ENCODE measurements around the gene C1QTNF7.
A peak's percentile ranks its signal among the peaks of the same experiment; 100 is the strongest.

Gene C1QTNF7

DNA sequence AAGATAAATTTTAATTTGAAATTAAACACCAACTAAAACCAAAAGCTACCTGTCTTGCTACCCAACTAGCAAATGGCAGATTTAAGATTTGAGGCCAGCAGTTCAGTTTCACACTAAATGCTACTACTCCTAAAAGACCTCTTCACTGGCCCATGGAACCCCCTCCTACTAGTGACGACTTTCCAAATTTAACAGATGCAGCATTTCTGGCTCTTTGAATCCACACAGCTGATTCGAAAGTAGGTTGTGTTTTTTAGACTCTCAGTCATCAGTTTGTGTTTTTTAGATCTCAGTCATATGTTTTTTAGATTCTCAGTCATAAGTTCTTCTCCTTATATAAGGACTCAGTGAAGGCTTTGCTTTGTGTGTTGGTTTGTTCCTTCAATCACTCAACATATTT, 30.8 kb downstream of the C1QTNF7 start:
- no peak for DNase-seq

DNA sequence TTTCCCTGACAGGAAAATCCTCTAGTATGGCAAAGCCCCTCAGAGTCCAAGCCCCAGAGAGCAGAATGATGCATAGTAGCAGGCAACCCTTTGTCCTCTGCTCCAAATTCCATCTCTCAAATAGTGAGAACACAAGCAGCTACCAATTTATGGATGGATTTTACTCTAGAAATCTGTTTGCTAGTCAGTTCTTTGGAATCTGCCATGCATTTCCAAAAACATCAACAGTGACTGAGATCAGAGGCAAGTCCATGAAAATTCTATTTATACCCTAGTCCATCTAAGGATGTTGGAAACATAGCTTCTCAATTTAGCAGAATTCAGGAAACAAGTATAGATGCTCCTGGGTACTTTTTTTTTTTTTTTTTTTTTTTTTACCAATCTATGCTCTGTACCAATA, 31.9 kb downstream of the C1QTNF7 start:
- DNase-seq, result peak; percentile 14

DNA sequence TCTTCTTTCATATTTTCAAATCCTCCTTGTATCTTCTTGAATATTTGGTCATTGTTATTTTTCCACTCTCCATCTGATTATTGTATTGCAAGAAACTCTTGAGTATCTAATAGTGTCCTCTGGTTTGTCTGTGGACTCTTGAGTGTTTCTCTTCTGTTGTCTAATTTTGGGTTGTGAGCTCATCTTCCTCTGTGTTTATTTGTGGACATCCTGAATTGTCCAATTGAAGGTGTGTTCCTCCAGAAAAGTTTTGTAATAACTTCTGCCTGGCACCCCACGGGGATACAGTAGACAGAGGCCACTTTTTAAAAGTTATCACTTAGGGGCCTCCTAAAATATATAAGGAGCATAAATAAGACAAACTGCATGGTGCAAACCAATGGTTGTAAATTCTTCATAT, 38.8 kb downstream of the C1QTNF7 start:
- no peak for DNase-seq

DNA sequence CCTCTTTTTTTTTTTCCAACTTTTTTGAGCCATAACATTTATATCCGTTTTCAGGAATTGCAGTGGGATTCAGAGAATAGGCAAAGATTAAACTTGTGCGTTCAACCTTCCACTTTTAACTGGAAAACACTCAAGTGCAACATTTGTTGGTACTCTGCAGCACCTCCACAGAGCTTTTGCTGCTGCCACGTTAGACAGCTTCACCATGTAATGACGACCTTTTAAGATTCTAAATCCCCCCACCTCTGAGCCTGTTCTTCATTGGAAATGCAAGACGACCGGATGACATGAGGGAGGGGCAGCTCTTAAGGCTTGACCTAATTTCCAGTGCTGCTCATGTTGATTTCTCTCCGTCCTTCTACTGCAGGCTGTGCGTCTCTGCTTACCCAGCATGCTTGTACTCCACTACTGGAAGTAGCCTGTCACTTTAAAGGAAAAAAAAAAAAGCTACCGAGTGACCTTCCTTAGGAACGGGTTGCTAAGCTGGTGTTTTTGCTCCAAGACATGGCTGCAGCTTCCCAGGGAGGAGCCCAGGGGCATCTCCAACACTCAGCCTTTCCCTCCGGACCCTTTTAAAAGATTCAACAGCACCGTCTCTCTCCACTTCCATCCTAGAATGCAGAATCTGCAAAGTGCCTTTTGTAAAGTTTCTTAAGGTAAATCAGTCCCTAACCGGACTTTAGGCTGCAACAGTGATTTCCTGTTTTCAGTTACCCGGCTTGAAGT, 41.7 kb downstream of the C1QTNF7 start, which contains the start of gene CC2D2A:
CC2D2A (plus strand) TSS at position 481 of the 726 bp plus-strand sequence. CDS start 6,051 bp downstream, outside the sequence.
- peak; percentile 29 for DNase-seq

DNA sequence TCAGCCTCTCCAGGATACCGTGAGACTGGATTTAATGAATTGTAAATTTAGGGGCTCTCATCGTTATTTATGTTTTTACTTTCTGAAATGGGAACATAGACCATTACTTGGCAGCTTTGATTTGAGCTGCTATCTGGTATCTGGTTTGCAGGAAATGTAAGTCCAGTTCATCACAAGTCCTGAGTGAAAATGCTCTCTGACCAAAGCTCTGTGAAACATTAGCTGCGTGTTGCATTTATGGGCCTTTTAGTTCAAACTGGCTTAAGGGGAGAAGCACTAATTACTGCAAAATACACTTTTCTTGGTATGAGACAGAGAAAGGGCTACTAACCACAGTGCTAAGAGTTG, 42.3 kb downstream of the C1QTNF7 start:
- DNase-seq, result no peak

DNA sequence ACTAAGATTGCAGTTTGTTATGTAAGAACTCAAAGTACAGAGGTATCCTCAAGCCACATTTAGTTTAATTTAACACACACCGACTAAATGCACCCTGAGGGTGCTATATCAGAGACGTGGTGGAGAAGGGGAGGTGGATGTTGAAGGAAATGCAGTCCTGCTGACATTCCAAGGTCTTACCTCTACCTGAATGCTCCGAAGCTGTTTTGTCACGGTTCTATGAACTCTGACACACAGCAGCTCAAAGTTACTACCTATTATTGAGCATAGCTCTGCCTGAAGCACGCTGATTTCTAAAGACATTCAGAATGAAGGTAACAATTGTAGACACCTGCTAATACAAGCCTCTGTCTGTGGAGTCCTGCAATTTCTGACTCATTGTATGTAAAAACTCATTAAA, 48.6 kb downstream of the C1QTNF7 start:
- no peak for DNase-seq

DNA sequence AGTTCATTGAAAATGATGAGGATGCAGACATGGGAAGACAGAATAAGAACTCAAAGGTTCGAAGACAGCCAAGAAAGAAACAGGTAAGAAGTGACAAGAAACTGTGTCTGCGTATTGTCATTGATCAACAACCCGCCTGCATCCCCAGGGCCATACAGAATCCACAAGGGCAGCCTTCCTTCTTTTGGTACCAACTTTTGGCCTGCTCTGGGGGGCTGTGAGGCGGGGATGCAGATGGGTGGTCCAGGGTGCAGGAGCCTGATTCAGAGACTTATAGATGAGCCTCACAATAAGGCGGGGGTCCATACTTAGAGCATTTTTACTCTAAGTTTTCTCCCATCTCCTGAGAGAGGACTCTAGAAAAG, 50.9 kb downstream of the C1QTNF7 start:
- DNase-seq, result no peak

DNA sequence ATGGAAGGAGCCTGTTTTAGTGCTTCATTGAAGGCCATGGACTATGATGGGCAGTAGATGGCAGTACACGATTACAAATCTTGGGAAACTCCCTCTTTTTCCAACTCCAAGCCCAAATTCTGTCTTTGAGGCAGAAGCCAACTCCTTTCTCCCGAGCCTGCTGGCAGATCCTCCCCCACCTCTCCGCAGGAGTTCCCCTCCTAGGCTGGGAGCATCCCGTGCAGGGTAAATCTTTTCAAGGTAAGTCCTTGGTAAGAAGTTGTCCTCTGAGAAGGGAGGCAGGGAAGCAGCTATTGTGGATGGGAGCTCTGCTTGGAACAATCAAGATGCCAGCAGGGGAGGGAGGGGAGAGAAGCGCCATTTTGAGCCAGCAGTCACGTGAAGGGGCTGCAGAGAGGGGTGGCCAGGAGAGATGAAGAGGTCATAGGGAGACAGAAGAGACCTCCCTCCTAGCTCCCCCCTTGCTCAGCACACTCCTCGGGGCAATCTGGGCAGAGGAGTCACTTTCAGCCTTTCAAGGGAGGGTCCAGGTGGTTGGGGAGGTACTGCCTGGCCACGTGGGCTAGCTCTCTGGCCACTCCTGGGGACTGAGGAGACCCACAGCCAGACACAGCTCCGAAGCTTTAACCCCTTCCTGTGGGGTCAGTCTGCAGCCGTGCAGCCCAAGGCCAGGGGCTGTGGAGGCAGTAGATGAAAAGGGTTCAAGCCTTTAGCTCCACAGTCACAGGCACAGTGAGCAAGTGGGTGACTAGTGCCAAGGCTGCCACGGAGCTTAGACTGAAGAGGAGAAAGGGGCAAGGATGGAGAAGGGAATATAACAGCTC, 51.5 kb downstream of the C1QTNF7 start:
- peak; percentile 89 for DNase-seq

DNA sequence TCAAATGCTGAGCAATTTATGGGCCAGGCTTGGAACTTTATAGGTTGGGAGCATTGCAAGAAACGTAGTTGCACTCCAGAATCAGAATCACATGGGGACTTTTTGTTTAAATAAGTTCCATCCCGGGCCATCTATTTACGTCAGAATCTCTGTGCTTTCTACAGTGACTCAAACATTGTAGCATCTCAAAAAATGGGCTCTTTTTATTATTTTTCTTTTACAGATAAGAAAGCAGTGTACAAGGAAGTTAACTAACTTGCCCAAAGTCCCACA, 52.0 kb downstream of the C1QTNF7 start:
- peak; percentile 48 for DNase-seq

DNA sequence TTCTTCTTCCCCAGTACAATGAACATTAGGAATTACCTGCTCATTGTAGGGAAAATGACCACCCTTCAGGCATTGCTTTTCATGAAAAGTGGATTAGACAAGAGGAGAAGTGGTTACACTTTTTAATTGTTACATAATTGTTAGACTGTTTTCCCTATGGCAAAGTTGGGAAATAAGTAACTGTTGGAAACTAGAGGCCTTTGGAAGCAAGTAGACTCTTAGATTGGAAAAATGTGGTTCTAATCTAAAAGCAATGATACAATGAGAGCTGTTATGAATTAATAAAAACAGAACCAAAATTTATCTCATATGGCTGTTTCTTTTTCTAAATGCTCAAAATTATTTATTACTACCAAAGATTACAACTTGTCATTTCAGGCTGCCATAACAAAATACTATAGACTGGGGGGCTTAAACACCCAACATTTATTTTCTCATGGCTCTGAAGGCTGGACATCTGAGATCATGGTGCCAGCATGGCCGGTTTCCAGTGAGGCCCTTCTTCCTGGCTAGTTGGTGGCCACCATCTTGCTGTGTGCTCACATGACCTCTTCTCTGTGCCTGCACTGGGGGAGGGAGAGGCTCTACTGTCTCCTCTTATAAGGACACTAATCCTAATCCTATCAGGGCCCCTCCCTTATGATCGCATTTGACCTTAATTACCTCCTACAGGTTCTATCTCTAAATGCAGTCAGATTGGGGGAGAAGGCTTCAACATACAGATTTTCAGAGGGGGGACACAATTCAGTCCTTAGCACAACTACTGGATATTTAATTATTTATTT, 54.3 kb downstream of the C1QTNF7 start:
- DNase-seq, result no peak

DNA sequence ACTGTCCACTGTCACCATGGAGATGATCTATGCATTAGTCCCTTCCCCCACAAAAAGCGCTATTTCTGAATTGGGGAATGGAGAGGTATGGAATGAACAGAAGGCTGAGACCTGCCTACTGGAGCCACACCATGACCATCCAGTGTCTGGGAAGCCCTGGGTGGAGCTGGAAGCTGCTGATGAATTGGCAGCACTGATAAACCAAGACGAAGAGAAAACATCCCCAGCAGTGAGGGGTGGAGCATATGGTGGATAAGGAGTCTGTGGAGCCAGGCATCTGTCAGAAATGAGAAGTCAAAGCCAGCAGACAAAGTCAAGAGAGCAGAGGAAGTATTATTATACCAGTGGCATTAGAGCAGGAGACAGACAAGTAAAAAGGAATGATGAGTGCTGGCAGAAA, 55.0 kb downstream of the C1QTNF7 start:
- DNase-seq, result no peak

DNA sequence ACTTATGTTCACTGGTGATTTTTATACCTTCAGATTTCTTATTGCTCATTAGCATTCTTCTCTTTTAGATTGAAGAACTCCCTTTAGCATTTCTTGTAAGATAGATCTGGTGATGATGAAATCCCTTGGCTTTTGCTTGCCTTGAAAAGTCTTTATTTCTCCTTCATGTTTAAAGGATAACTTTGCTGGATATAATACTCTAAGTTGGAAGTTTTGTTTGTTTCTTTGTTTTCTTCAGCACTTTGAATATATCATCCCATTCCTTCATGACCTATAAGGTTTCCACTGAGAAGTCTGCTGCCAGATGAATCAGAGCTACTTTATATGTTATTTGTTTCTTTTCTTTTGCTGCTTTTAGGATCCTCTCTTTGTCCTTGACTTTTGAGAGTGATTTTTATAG, 60.3 kb downstream of the C1QTNF7 start:
- no peak for DNase-seq

DNA sequence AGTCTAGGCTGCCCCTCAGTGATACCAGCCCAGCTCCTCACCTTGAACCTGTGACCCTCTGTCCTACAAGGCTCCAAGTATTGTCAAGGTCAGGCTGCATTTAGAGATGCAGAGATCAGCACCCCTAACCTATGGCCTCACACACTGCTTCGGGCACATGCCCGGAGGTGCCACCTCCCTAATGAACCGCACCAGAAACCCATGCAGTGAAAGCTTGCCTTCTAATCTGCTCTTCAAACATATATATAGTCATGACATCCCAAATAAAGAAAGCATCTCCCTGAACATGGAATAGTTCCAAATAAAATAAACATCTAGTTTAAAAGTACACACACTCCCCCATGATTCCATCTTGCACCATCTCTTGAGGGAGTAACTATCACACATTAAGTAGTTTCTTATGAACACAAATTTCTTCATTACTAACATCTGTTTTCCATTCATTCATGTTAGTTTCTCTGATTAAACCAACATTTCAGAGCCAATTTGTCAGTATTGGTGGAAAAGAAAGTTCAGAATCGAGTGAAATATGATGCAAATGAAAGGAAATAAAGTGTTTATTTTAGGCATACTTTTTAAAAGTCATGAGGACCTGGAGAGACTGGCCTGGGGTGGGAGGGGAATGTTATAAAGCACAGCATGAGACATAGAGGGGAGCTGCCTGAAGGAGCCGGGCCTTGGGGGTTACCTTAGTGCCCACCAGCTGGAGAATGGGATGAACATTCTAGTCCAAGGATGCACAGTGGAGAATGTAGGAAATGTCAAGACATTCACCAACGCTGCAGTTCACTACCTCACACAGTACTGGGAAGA, 61.0 kb downstream of the C1QTNF7 start:
- DNase-seq, result peak; percentile 90

DNA sequence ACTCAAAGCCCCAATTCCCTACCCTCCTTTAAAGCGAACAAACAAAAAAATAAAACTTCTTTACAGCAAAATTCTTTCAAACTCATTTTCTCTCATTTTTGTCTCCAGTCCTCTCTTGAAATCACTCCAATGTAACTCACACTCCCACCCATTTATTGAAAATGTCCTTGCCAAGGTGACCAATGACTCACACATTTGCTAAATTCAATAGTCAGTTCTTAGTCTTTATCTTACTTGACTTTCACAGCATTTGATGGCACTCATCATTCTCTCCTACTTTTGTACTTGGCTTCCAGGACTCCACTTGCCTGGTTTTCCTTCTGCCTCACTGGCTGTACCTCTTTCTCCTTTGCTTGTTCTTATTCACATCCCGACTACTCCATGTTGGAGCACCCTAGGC, 61.7 kb downstream of the C1QTNF7 start:
- no peak for DNase-seq

DNA sequence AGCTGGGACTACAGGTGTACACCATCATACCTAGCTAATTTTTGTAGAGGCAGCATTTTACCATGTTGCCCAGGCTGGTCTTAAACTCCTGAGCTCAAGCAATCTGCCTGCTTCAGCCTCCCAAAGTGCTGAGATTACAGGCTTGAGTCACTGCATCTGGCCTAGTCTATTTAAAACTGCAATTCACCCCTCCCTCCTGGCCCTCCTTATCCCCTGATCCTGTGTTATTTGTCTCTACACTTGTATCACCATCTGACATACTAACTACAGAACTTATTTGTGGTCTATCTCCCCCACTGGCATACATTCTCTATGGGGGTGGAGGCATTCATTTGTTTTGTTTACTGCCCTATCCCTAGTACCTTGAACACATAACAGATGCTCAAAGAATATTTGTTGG, 65.6 kb downstream of the C1QTNF7 start:
- DNase-seq, result no peak

DNA sequence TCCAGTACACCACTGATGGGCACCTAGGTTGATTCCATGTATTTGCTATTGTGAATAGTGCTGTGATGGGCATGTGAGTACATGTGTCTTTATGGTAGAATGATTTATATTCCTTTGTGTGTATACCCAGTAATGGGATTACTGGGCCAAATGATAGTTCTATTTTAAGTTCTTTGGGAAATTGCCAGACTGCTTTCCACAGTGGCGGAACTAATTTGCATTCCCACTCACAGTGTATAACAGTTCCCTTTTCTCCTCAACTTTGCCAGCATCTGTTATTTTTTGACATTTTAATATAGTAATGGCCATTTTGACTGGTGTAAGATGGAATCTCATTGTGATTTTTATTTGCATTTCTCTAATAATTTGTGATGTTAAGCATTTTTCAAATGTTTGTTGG, 67.8 kb downstream of the C1QTNF7 start:
- DNase-seq, result no peak
